ENCODE measurements around the gene SLC35E1.

DNA sequence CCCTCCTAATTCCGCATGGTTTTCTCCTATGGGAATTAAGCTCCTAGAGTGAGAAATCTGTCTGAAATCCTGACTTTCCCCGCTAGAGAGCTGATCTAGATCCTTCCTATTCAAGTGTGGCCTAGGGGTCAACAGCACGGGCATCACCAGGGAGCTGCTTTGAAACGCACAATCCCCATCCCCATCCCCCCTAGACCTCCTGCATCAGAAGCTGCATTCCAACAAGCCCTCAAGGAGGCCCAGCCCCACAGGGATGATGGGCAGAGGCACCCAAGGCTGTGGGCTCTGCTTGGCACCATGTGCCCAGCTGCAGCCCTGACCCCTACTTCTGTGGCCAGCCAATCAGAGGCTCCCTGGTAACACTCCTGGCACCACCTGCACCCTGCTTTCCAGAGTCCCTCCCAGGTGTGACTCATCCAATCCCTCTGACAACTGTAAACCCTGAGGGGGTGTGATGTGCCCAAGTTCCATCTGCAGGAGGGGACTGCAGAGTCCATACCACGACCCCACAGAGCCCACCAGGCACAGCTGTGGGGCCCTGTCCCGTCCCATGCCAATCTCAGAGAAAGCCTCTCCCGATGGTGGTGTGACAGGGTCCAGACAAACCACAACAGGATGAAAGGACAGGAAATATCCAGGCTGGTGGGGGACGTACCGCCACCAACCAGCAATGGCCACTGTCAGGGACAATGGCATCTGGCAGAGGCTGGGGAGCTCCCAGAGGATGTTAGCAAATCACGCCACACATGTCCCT, 19.8 kb upstream of the SLC35E1 start:
- TF ChIP-seq, protein P1, sequence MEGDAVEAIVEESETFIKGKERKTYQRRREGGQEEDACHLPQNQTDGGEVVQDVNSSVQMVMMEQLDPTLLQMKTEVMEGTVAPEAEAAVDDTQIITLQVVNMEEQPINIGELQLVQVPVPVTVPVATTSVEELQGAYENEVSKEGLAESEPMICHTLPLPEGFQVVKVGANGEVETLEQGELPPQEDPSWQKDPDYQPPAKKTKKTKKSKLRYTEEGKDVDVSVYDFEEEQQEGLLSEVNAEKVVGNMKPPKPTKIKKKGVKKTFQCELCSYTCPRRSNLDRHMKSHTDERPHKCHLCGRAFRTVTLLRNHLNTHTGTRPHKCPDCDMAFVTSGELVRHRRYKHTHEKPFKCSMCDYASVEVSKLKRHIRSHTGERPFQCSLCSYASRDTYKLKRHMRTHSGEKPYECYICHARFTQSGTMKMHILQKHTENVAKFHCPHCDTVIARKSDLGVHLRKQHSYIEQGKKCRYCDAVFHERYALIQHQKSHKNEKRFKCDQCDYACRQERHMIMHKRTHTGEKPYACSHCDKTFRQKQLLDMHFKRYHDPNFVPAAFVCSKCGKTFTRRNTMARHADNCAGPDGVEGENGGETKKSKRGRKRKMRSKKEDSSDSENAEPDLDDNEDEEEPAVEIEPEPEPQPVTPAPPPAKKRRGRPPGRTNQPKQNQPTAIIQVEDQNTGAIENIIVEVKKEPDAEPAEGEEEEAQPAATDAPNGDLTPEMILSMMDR (conservative IDR thresholded peaks at IDR 0.05; ENCODE audit: low read depth, low read length), result no peak
- TF ChIP-seq EZH2phosphoT487 (IDR thresholded peaks at IDR 0.05; ENCODE audit: borderline replicate concordance, low read length) (no peak), EZH2 (IDR thresholded peaks at IDR 0.05; ENCODE audit: low read length, unreplicated experiment) (no peak)

All from PC-3 (cell line).